ENCODE measurements around the gene DNAJC16.
A peak's percentile ranks its signal among the peaks of the same experiment; 100 is the strongest.

Gene DNAJC16

DNA sequence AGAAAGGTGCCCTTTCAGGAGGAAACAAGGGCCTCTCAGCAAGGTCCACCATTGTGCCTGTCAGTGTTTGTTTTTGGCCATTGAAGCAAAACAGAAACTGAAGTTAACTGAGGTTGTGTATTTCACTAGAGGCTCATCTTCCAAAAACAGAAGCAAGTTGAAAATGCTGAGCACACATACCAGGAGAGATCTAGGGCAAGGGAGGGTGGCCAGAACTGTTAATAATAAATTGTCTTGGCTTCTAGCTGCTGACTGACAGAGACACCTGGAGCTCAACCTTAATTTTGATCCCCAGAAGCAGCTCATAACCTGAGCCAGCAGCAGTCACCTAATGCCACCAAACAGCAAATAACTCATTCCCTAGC is 53.0 kb downstream of the DNAJC16 start:
- TF ChIP-seq ZFP3 (CRISPR knock-in tag; IDR thresholded peaks at IDR 0.05) (no peak), ZNF70 (CRISPR knock-in tag; IDR thresholded peaks at IDR 0.05) (no peak)
- TF ChIP-seq, protein P1, sequence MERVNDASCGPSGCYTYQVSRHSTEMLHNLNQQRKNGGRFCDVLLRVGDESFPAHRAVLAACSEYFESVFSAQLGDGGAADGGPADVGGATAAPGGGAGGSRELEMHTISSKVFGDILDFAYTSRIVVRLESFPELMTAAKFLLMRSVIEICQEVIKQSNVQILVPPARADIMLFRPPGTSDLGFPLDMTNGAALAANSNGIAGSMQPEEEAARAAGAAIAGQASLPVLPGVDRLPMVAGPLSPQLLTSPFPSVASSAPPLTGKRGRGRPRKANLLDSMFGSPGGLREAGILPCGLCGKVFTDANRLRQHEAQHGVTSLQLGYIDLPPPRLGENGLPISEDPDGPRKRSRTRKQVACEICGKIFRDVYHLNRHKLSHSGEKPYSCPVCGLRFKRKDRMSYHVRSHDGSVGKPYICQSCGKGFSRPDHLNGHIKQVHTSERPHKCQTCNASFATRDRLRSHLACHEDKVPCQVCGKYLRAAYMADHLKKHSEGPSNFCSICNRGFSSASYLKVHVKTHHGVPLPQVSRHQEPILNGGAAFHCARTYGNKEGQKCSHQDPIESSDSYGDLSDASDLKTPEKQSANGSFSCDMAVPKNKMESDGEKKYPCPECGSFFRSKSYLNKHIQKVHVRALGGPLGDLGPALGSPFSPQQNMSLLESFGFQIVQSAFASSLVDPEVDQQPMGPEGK (CRISPR knock-in tag; IDR thresholded peaks at IDR 0.05; ENCODE audit: borderline replicate concordance), result no peak
- TF ChIP-seq, protein P2, sequence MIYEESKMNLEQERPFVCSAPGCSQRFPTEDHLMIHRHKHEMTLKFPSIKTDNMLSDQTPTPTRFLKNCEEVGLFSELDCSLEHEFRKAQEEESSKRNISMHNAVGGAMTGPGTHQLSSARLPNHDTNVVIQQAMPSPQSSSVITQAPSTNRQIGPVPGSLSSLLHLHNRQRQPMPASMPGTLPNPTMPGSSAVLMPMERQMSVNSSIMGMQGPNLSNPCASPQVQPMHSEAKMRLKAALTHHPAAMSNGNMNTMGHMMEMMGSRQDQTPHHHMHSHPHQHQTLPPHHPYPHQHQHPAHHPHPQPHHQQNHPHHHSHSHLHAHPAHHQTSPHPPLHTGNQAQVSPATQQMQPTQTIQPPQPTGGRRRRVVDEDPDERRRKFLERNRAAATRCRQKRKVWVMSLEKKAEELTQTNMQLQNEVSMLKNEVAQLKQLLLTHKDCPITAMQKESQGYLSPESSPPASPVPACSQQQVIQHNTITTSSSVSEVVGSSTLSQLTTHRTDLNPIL (CRISPR knock-in tag; IDR thresholded peaks at IDR 0.05; ENCODE audit: low read depth), result no peak
- no peak for ATAC-seq

DNA sequence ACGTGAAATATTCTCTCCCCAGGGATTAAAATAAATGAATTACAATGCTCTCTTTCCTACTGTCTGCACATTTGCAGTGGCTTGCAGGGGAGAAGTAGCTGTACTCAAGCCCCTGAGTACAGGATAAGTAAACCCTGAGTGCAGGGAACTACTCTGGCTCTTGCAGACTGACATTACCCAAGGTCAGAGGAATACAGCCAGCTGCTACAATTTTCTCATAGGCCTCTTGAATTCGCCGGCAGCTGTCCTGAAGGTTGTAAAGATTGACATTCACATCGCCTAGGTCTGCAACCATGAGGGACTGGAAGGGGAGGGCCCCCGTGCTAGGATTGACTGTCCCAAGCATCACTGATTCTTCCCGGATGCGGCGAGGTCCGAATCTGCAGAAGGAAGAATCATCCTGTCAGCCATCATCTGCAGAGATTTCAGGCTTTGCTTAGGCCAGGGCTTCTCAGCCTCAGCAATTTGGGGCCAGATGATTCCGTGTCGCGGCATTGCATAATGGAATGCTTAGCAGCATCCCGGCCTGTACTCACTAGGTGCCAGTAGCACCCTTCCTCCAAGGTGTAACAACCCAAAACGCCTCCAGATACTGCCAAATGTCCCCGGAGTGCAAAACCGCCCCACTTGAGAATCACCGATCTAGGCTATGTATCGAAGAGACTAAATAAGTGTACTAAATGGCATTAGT is 56.5 kb downstream of the DNAJC16 start:
- TF ChIP-seq, protein P3, sequence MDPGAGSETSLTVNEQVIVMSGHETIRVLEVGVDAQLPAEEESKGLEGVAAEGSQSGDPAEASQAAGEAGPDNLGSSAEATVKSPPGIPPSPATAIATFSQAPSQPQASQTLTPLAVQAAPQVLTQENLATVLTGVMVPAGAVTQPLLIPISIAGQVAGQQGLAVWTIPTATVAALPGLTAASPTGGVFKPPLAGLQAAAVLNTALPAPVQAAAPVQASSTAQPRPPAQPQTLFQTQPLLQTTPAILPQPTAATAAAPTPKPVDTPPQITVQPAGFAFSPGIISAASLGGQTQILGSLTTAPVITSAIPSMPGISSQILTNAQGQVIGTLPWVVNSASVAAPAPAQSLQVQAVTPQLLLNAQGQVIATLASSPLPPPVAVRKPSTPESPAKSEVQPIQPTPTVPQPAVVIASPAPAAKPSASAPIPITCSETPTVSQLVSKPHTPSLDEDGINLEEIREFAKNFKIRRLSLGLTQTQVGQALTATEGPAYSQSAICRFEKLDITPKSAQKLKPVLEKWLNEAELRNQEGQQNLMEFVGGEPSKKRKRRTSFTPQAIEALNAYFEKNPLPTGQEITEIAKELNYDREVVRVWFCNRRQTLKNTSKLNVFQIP (CRISPR knock-in tag; IDR thresholded peaks at IDR 0.05; ENCODE audit: borderline replicate concordance, low read depth), result no peak
- TF ChIP-seq ESRRG (CRISPR knock-in tag; IDR thresholded peaks at IDR 0.05) (no peak), ZNF565 (CRISPR knock-in tag; conservative IDR thresholded peaks at IDR 0.05; ENCODE audit: low read depth) (no peak)
- TF ChIP-seq, protein P2 (CRISPR knock-in tag; IDR thresholded peaks at IDR 0.05; ENCODE audit: low read depth), result no peak
- TF ChIP-seq, protein P4, sequence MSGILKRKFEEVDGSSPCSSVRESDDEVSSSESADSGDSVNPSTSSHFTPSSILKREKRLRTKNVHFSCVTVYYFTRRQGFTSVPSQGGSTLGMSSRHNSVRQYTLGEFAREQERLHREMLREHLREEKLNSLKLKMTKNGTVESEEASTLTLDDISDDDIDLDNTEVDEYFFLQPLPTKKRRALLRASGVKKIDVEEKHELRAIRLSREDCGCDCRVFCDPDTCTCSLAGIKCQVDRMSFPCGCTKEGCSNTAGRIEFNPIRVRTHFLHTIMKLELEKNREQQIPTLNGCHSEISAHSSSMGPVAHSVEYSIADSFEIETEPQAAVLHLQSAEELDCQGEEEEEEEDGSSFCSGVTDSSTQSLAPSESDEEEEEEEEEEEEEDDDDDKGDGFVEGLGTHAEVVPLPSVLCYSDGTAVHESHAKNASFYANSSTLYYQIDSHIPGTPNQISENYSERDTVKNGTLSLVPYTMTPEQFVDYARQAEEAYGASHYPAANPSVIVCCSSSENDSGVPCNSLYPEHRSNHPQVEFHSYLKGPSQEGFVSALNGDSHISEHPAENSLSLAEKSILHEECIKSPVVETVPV (CRISPR knock-in tag; IDR thresholded peaks at IDR 0.05), result no peak
- ATAC-seq, result no peak

DNA sequence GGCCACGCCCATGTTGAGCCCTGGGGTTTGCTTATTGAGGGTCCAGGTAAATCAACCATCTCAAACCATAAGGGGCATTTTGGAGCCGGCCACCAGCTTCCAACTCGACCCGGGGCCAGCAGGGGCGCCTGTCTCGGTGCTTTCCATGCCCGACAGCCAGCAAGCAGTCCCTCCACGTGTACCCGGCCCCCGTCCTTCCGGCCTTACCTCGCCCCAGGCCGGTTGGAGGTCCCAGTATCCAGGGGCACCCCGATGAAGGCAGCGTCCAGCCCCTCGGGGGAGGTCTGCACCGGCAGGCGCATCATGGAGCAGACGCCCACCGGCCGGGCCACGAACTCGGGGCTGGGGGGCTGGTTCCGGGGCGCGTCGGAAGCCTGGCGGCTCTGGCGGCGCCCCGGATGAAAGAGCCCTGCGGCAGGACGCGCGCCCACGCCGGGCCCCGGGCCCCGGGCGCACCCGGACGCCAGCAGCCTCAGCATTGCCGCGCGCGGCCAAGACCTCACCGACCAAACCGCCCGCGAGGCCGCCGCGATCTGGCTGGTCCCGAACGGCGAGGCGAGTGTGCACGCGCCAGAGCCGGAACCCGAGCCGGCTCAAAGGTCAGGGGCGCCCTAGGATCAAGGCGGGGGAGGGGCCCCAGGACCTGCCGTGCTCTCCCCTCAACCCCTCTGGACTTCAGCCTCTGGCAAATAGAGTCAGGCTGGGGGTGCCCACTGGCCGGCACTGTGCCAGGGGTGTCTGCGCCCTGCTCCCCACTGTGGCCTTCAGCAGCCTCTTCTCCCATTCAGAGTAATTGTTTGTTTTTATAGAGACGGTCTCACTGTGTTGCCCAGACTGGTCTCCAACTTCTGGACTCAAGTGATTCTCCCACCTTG is 58.1 kb downstream of the DNAJC16 start, which contains the start of gene AGMAT:
Gene AGMAT, minus strand, starts transcription at position 563 of the 875 bp plus-strand sequence. Its CDS starts 84 bp downstream, at position 479.
- TF ChIP-seq ZNF565 (CRISPR knock-in tag; conservative IDR thresholded peaks at IDR 0.05; ENCODE audit: low read depth), result no peak
- TF ChIP-seq ZNF8 (CRISPR knock-in tag; IDR thresholded peaks at IDR 0.05), result no peak
- TF ChIP-seq, protein P3 (CRISPR knock-in tag; IDR thresholded peaks at IDR 0.05; ENCODE audit: borderline replicate concordance, low read depth), result no peak
- no peak for TF ChIP-seq BACH2 (CRISPR knock-in tag; IDR thresholded peaks at IDR 0.05; ENCODE audit: borderline replicate concordance)
- TF ChIP-seq, protein P4 (CRISPR knock-in tag; IDR thresholded peaks at IDR 0.05), result no peak
- TF ChIP-seq OSR1 (CRISPR knock-in tag; IDR thresholded peaks at IDR 0.05), result no peak
- no peak for TF ChIP-seq RARB (CRISPR knock-in tag; IDR thresholded peaks at IDR 0.05)
- TF ChIP-seq, protein P5, sequence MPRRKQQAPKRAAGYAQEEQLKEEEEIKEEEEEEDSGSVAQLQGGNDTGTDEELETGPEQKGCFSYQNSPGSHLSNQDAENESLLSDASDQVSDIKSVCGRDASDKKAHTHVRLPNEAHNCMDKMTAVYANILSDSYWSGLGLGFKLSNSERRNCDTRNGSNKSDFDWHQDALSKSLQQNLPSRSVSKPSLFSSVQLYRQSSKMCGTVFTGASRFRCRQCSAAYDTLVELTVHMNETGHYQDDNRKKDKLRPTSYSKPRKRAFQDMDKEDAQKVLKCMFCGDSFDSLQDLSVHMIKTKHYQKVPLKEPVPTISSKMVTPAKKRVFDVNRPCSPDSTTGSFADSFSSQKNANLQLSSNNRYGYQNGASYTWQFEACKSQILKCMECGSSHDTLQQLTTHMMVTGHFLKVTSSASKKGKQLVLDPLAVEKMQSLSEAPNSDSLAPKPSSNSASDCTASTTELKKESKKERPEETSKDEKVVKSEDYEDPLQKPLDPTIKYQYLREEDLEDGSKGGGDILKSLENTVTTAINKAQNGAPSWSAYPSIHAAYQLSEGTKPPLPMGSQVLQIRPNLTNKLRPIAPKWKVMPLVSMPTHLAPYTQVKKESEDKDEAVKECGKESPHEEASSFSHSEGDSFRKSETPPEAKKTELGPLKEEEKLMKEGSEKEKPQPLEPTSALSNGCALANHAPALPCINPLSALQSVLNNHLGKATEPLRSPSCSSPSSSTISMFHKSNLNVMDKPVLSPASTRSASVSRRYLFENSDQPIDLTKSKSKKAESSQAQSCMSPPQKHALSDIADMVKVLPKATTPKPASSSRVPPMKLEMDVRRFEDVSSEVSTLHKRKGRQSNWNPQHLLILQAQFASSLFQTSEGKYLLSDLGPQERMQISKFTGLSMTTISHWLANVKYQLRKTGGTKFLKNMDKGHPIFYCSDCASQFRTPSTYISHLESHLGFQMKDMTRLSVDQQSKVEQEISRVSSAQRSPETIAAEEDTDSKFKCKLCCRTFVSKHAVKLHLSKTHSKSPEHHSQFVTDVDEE (CRISPR knock-in tag; IDR thresholded peaks at IDR 0.05), result no peak
- no peak for TF ChIP-seq ESRRG (CRISPR knock-in tag; IDR thresholded peaks at IDR 0.05)
- no peak for TF ChIP-seq TCF4 (CRISPR knock-in tag; IDR thresholded peaks at IDR 0.05; ENCODE audit: borderline replicate concordance)
- peak; percentile 78 for ATAC-seq

All from SK-N-SH treated with all-trans-retinoic acid at 6 μM for 48 hours (cell line).